ENCODE results near the gene MANSC1.
"Not testable (repeated sequence)": the region's sequence is repeated elsewhere in the genome, so short reads cannot be mapped to it uniquely, and the experiment has no call there.

Gene MANSC1

DNA sequence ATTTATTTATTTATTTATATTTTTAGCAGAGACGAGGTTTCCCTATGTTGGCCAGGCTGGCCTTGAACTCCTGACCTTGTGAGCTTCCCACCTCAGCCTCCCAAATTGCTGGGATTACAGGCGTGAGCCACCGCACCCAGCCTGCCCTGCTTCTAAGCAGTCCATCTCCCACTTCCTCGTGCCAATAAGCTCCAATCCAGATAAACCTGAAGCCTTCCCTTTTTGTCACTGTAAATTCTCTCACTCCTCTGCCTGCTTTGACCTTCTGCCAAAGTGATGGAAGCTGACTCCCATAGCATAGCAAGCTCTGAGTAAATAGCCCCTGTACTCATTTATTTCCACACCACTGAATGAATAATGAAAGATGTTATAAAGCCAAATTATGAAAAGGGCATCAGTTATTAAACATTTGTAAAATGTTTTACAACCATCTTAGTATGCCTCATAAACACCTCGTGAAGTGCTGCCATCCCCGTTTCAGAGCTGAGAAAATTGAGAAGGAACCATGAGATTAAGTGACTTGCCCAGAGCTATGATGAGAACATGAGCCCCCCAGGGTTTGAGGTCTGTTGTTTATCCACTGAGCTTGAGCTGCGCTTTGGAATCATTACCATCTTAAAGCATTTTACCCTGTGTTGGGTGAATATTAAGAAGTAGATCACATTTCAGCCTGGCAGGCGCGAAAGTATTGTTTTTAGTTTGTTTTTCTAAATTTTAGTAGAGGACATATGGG is 30.4 kb downstream of the MANSC1 start:
- Mint-ChIP-seq H3K4me3 (no peak overlapping the region), H3K9me3 (no peaks in the 10 kb centered on the region), H3K27me3 (no peaks in the 10 kb centered on the region), H3K4me1 (ENCODE audit: low read depth) (no peaks in the 10 kb centered on the region), H3K36me3 (ENCODE audit: low read depth) (no peaks in the 10 kb centered on the region), H3K27ac (no peak overlapping the region)
- no peak for DNase-seq

DNA sequence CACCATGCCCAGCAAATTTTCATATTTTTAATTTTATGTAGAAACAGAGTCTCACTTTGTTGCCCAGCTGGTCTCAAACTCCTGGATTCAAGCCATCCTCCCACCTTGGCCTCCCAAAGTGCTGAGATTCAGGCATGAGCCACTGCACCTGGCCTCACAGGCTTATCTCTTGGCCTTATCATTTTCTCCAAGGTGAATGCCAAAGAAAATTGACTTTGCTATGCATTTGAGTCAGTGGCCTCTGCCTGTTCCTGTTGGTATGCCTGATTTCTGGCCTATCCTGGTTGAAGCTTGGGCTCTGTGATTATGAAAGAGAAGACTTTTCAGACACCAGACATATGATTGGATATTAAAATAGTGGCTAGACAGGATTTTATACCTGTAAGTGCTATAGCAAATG is 34.2 kb downstream of the MANSC1 start:
- H3K4me3 Mint-ChIP-seq: no peak overlapping the region
- no peaks in the 10 kb centered on the region for H3K36me3 Mint-ChIP-seq (ENCODE audit: low read depth)
- DNase-seq: no peak
- H3K4me1 Mint-ChIP-seq (ENCODE audit: low read depth): peaks cover 4% of the 10 kb centered on the region
- H3K9me3 Mint-ChIP-seq: no peaks in the 10 kb centered on the region
- H3K27ac Mint-ChIP-seq: no peak overlapping the region
- peaks cover 2% of the 10 kb centered on the region for H3K27me3 Mint-ChIP-seq

- not testable (repeated sequence) for H3K4me1 Mint-ChIP-seq (ENCODE audit: low read depth); H3K27ac Mint-ChIP-seq; H3K4me3 Mint-ChIP-seq; DNase-seq; H3K9me3 Mint-ChIP-seq; H3K27me3 Mint-ChIP-seq; H3K36me3 Mint-ChIP-seq (ENCODE audit: low read depth)
Measured at GRCh38 chr12:12310695-12311094, 39.3 kb downstream of the MANSC1 start.

DNA sequence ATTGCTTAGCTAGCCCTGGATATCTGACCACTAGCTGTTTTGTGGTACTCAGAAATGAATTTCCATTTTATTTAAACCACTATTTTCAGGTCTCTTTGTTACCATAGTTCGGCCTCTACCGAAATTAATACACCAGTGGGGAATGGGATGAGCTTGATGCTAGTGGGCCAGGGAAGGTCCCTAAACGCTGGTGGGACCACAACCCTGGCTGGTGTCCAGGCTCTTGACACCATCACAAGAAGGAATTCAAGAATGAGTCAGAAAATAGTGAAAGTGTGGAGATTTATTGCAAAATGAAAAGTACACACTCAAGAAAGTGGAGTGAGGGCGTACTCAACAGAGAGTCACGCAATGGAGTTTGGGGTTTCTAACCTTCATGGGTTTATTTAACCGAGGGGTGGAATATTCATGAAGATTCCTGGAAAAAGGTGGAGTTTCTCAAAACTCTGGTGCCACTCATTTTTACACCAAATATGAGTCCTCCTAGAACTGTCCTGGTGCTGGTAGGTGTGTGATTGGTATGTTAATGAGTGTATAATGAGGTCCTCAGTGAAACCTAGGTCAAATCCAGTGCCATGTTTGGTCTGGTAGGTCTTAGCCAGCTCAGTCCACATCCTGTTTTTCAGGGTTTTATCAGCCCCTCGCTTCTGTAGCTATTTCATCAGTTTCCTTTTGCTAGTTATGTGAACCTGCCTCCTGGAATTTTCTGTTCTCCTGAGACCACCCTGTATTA is 44.3 kb downstream of the MANSC1 start:
- no peaks in the 10 kb centered on the region for H3K36me3 Mint-ChIP-seq (ENCODE audit: low read depth)
- no peak for DNase-seq
- peaks cover 2% of the 10 kb centered on the region for H3K27me3 Mint-ChIP-seq
- peaks cover 3% of the 10 kb centered on the region for H3K4me1 Mint-ChIP-seq (ENCODE audit: low read depth)
- H3K27ac Mint-ChIP-seq: no peak overlapping the region
- H3K4me3 Mint-ChIP-seq: no peak overlapping the region
- H3K9me3 Mint-ChIP-seq: no peaks in the 10 kb centered on the region

DNA sequence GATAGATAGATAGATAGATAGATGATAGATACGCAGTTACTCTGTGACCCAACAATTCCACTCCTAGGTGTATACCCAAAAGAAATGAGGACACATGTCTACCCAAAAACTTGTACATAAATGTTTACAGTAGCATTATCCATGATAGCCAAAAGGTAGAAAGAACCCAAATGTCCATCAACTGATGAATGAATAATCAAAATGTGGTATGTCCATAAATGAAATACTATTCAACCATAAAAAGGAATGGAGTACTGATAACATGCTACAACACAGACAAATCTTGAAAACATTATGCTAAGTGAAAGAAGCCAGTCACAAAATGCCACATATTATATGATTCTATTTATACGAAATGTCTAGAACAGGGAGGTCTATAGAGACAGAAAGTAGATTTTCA is 47.1 kb downstream of the MANSC1 start:
- H3K27me3 Mint-ChIP-seq: peaks cover 2% of the 10 kb centered on the region
- peaks cover 3% of the 10 kb centered on the region for H3K4me1 Mint-ChIP-seq (ENCODE audit: low read depth)
- H3K27ac Mint-ChIP-seq: no peak overlapping the region
- H3K4me3 Mint-ChIP-seq: no peak overlapping the region
- no peaks in the 10 kb centered on the region for H3K36me3 Mint-ChIP-seq (ENCODE audit: low read depth)
- no peaks in the 10 kb centered on the region for H3K9me3 Mint-ChIP-seq
- DNase-seq: no peak

- Mint-ChIP-seq H3K27ac (no peak overlapping the region), H3K36me3 (ENCODE audit: low read depth) (no peaks in the 10 kb centered on the region), H3K9me3 (no peaks in the 10 kb centered on the region), H3K4me1 (ENCODE audit: low read depth) (peaks cover 2% of the 10 kb centered on the region), H3K4me3 (no peak overlapping the region), H3K27me3 (peaks cover under 1% of the 10 kb centered on the region)
- DNase-seq: no peak
Measured at GRCh38 chr12:12301122-12301521, 48.9 kb downstream of the MANSC1 start.

- Mint-ChIP-seq H3K4me1 (ENCODE audit: low read depth) (no peaks in the 10 kb centered on the region), H3K9me3 (no peaks in the 10 kb centered on the region), H3K27ac (no peak overlapping the region), H3K27me3 (no peaks in the 10 kb centered on the region), H3K4me3 (no peak overlapping the region), H3K36me3 (ENCODE audit: low read depth) (no peaks in the 10 kb centered on the region)
- no peak for DNase-seq
Measured at GRCh38 chr12:12297201-12297830, 52.7 kb downstream of the MANSC1 start.

GRCh38 chr12:12294215-12295005 is 55.6 kb downstream of the MANSC1 start:
- Mint-ChIP-seq H3K36me3 (ENCODE audit: low read depth) (no peaks in the 10 kb centered on the region), H3K4me3 (no peak overlapping the region), H3K27ac (no peak overlapping the region), H3K27me3 (no peaks in the 10 kb centered on the region), H3K4me1 (ENCODE audit: low read depth) (peaks cover 8% of the 10 kb centered on the region), H3K9me3 (no peaks in the 10 kb centered on the region)
- no peak for DNase-seq

- Mint-ChIP-seq H3K27me3 (no peaks in the 10 kb centered on the region), H3K9me3 (no peaks in the 10 kb centered on the region), H3K27ac (no peak overlapping the region)
Measured at GRCh38 chr12:12290206-12290605, 59.8 kb downstream of the MANSC1 start.

GRCh38 chr12:12286441-12286840 is 63.6 kb downstream of the MANSC1 start:
- Mint-ChIP-seq H3K9me3 (no peaks in the 10 kb centered on the region), H3K4me3 (no peak overlapping the region), H3K36me3 (ENCODE audit: low read depth) (no peaks in the 10 kb centered on the region), H3K4me1 (ENCODE audit: low read depth) (peaks cover 14% of the 10 kb centered on the region), H3K27ac (no peak overlapping the region), H3K27me3 (peaks cover 19% of the 10 kb centered on the region)
- no peak for DNase-seq

More at GRCh38 chr12:12290206-12290605, 59.8 kb downstream of the MANSC1 start:
- H3K4me1 Mint-ChIP-seq (ENCODE audit: low read depth): peaks cover 8% of the 10 kb centered on the region
- no peak overlapping the region for H3K4me3 Mint-ChIP-seq
- H3K36me3 Mint-ChIP-seq (ENCODE audit: low read depth): no peaks in the 10 kb centered on the region
- no peak for DNase-seq

GRCh38 chr12:12282761-12283425 is 67.1 kb downstream of the MANSC1 start:
- H3K4me1 Mint-ChIP-seq (ENCODE audit: low read depth): peaks cover 6% of the 10 kb centered on the region
- no peaks in the 10 kb centered on the region for H3K9me3 Mint-ChIP-seq

GRCh38 chr12:12282202-12282601 is 67.8 kb downstream of the MANSC1 start:
- Mint-ChIP-seq H3K4me1 (ENCODE audit: low read depth) (peaks cover 6% of the 10 kb centered on the region), H3K36me3 (ENCODE audit: low read depth) (no peaks in the 10 kb centered on the region), H3K27ac (no peak overlapping the region), H3K4me3 (no peak overlapping the region), H3K9me3 (peaks cover 2% of the 10 kb centered on the region), H3K27me3 (peaks cover 19% of the 10 kb centered on the region)
- DNase-seq: no peak

More at GRCh38 chr12:12282761-12283425, 67.1 kb downstream of the MANSC1 start:
- no peak overlapping the region for H3K27ac Mint-ChIP-seq
- H3K36me3 Mint-ChIP-seq (ENCODE audit: low read depth): no peaks in the 10 kb centered on the region
- no peak for DNase-seq
- peaks cover 19% of the 10 kb centered on the region for H3K27me3 Mint-ChIP-seq
- H3K4me3 Mint-ChIP-seq: no peak overlapping the region

DNA sequence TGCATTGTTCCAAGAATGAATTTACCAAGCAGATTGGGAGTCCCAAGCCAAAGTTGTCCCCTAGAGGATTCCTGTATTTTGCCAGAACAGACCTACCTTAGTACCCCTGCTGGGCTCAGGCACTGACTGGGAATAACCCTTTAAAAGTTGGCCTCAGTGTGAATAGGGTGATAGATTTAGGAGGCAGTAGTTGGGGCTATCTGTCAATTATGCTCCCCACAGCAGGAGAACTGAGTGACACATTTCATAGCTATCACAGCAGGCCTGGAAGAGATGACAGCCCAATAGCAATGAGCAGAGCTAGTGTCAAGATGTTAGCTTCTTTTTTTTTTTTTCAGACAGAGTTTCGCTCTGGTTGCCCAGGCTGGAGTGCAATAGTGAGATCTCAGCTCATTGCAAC is 68.9 kb downstream of the MANSC1 start:
- H3K27me3 Mint-ChIP-seq: peaks cover 19% of the 10 kb centered on the region
- H3K4me1 Mint-ChIP-seq (ENCODE audit: low read depth): peaks cover 6% of the 10 kb centered on the region
- no peak for DNase-seq
- H3K36me3 Mint-ChIP-seq (ENCODE audit: low read depth): no peaks in the 10 kb centered on the region
- no peak overlapping the region for H3K27ac Mint-ChIP-seq
- H3K9me3 Mint-ChIP-seq: peaks cover 9% of the 10 kb centered on the region
- H3K4me3 Mint-ChIP-seq: no peak overlapping the region

DNA sequence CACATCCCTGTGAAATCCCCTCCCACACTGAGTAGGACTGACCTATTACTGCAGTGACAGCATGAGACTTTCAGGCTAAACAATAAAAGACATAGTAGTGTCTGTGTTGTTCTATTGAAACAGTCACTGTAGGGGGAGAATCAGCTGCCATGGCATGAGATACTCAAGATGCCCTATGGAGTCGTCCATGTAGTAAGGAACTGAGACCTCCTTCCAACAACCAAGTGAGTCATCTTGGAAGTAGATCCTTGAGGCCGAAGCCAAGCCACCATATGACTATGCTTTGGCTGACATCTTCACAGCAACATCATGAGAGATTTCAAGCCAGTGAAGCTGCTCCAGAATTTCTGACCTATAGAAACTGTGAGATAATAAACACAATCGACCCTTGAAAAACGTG is 71.1 kb downstream of the MANSC1 start:
- H3K27ac Mint-ChIP-seq: no peak overlapping the region
- H3K27me3 Mint-ChIP-seq: peaks cover 15% of the 10 kb centered on the region
- no peak for DNase-seq
- no peaks in the 10 kb centered on the region for H3K36me3 Mint-ChIP-seq (ENCODE audit: low read depth)
- no peak overlapping the region for H3K4me3 Mint-ChIP-seq
- peaks cover 12% of the 10 kb centered on the region for H3K9me3 Mint-ChIP-seq
- peaks cover 6% of the 10 kb centered on the region for H3K4me1 Mint-ChIP-seq (ENCODE audit: low read depth)
